ENCODE data around the gene ADGRV1. TPM values are rescaled to one million over a fixed set of nuclear protein-coding genes. Genes with fewer than 3 reads are reported as not detected.

ADGRV1 gene
- total and polyA plus RNA-seq, 9 of the 15 experiments (the other 6 are each of a cell fraction or from before 2014, with no cell fraction given): 21.7 to 156 (median 58.2) TPM

GRCh38 chr5:91155274-91155673 is 596.7 kb downstream of the ADGRV1 start:
- no peak for FAIRE-seq

More at GRCh38 chr5:91155274-91155673, 596.7 kb downstream of the ADGRV1 start:
- in situ Hi-C loops (cut with MboI) (no loop called here), intact Hi-C loops (cut with micrococcal nuclease) (no loop called here)
- no peak overlapping the region for H3K4me2 ChIP-seq (ENCODE audit: insufficient read depth, low read length)
- no peaks in the 10 kb centered on the region for H3K9me1 ChIP-seq (ENCODE audit: control insufficient read depth, insufficient read depth, low read length)
- ATAC-seq: no peak
- WGBS (ENCODE audit: insufficient coverage, low coverage, missing lambda C conversion rate): 96% methylated on average over 3 of the region's 3 CpGs
- ChIA-PET CTCF (ENCODE audit: low intra/inter-chr PET ratio) (no interaction called here), POLR2A (interaction anchor here (1.2 to 2.5 kb wide), 2 partner anchors 228 to 230 kb away, joined by 5 to 9 read pairs; partner anchors contain the start of gene ARRDC3)
- H3K27me3 ChIP-seq (ENCODE audit: control insufficient read depth in 2 of 2, insufficient read depth in 2 of 2, low read length in 2 of 2): no peaks in the 10 kb centered on the region
- H3K79me2 ChIP-seq (ENCODE audit: control insufficient read depth, insufficient read depth, low read length): no peaks in the 10 kb centered on the region
- no peak overlapping the region for H3K9ac ChIP-seq (ENCODE audit: insufficient read depth in 1 of 2, low read depth in 2 of 2, low read length in 2 of 2)
- no peak overlapping the region for H3K27ac ChIP-seq (ENCODE audit: extremely low read depth, low read depth, low read length)
- TF ChIP-seq ARID3B (CRISPR knock-in tag; IDR thresholded peaks at IDR 0.05; ENCODE audit: borderline replicate concordance) (no peak), THRAP3 (IDR thresholded peaks at IDR 0.05; ENCODE audit: borderline replicate concordance) (no peak), PYGO2 (tag; IDR thresholded peaks at IDR 0.05) (no peak), MYNN (IDR thresholded peaks at IDR 0.05) (no peak), MYNN (CRISPR knock-in tag; IDR thresholded peaks at IDR 0.05) (no peak), ZNF24 (IDR thresholded peaks at IDR 0.05) (no peak), PTTG1 (tag; IDR thresholded peaks at IDR 0.05; ENCODE audit: low read depth) (no peak), NCOR1 (IDR thresholded peaks at IDR 0.05) (no peak), RBFOX2 (IDR thresholded peaks at IDR 0.05; ENCODE audit: low read depth, low read length) (no peak), LCOR (CRISPR knock-in tag; IDR thresholded peaks at IDR 0.05) (no peak), ZNF592 (IDR thresholded peaks at IDR 0.05) (no peak), HOMEZ (CRISPR knock-in tag; IDR thresholded peaks at IDR 0.05) (no peak), ZNF282 (CRISPR knock-in tag; IDR thresholded peaks at IDR 0.05) (no peak)
- no peak overlapping the region for H2AFZ ChIP-seq (ENCODE audit: low read depth, low read length)
- H3K4me1 ChIP-seq (replicated peaks in 1 of 2; ENCODE audit: control insufficient read depth in 2 of 2, insufficient read depth in 2 of 2, low read length in 2 of 2): no peaks in the 10 kb centered on the region
- H3K36me3 ChIP-seq (ENCODE audit: control insufficient read depth, insufficient read depth, low read length): peaks cover 10% of the 10 kb centered on the region; the same call in 1 of the 3 replicates
- H4K20me1 ChIP-seq (replicated peaks; ENCODE audit: control insufficient read depth, insufficient read depth, low read length): no peaks in the 10 kb centered on the region
- no TSS peak for BruUV-seq (replicated peaks)
- H3K4me3 ChIP-seq: no peak overlapping the region
- no peaks in the 10 kb centered on the region for H3K9me3 ChIP-seq (replicated peaks; ENCODE audit: control insufficient read depth, insufficient read depth, low read depth, low read length)
- no peak for DNase-seq (ENCODE audit: extremely low read depth in 1 of 4, low spot score in 3 of 4)

Measured in K562 (cell line).